T-helper 1 cell (primary cell): ENCODE results near the gene AGPAT2.
"Not testable (repeated sequence)": the region's sequence is repeated elsewhere in the genome, so short reads cannot be mapped to it uniquely, and the experiment has no call there.

Experiments used
- DNase-seq, 5 donors: peaks; one replicate each; pipeline ENCODE4 v3.0.0-alpha.2; 2012 to 2020

The AGPAT2 gene

DNA sequence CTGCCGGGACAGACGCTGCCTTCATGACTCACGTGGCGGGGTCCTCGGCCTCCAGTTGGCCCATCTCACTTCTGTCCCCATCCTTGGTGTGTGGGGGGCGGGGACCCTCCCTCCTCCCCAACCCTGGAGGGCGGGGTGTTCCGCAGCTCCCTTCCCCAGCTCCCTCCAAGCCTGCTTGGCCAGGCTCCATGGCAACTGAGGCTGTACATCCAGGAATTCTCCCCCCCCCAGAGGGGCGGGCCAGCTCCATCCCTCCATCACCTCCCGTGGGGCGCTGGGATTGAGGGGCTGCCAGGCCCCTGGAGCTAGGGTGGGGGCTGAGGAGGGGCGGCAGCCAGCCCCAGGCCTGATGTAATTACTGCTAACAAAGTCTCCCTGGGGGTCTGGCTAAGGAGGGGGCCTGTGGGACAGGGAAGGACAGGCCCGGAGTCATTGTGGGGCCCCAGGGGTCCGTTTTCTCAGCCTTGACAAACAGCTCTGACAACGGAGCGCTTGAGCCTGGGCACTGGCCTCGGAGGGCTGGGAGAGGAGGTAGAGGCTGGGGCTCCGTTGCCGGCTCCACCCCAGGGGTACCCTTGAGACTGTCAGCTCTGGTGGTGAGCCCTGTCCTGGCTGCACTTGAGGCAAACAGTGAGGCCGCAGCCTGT is 33.1 kb upstream of the AGPAT2 start:
- DNase-seq: no peak

DNA sequence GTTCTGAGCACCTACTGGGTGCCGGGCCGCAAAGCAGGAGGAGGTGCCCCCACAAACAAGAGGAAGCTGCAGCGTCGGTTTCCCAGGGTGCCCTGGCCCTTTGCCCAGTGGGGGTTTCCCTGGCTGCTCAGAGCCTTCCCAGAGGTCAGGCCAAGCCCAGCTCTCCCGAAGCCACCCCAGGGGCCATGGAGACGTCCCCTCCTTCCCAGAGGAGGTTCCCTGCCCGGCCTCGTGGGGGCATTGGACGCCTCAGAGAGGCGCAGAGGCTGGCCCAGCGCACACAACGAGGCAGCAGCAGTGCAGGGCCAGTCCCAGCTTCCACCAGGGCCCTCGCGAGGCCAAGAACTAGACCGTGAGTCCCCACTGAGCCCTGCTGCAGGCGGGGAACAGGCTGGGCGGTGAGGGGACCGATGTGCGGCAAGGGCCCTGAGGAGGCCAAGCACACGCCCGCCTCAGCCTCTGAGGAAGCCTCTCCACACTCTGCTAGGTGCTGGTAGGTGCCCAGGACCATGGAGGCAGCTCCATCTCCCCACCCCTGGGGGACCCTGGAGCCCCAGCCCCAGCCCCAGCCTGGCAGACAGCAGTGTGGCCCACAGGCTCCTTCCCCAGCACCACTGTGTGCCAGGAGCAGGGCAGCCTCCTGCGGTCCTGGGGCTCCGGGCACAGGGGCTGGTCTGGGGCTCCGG is 32.1 kb upstream of the AGPAT2 start:
- no peak for DNase-seq

DNA sequence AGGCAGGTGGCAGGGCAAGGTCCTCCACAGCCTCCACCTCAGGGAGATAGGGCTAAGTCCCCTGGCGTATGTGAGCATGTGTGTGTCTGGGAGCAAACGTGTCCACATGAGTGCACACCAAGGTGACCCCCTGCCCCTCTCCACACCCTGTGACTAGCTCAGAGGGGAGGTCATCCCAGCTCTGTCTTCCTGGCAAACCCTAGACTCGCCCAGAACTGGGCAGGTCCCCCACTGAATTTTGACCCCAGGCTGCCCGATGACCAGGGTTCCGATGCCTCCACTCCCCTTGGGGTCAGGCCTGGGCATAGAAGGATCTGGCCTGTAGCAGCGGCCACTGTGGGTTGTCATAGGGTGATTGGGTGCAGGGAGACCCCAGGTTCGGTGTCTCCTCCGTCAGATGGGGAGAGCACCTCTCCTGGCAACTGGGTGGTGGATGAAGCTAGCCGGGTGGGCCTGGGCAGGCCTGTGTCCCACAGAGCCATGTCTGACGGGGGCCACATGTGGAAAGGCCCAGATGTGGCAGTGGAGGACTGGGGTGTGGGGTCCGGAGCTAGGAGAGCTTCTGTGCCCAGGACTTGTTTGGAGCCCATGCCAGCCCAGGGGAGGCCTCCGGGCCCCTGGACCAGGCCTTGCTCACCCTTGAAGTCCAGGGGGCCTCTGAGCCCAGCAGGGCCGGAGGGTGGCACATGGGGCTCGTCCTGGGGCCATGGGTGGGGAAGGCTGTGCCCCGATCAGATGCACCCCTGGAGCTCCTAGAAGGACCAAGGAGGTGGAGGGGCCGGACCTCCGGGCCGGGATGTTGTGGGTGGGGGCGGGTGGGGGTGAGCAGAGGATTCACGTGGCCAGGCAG is 31.3 kb upstream of the AGPAT2 start:
- DNase-seq: no peak

DNA sequence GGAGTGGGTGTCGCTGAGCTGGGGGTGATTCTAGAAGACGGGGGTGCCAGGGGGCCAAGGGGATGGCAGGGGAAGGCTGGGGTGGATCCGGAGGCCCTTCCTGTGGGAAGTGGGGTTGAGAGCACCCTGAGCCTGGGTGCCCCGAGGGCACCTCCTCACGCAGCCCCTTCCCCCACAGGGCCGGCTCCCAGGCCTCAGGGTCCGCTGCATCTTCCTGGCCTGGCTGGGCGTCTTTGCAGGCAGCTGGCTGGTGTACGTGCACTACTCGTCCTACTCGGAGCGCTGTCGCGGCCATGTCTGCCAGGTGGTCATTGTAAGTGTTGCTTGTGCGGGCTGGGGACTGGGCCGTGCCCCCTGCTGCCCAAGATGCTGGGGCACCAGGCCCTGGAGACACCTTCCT is 30.1 kb upstream of the AGPAT2 start:
- DNase-seq: no peak

DNA sequence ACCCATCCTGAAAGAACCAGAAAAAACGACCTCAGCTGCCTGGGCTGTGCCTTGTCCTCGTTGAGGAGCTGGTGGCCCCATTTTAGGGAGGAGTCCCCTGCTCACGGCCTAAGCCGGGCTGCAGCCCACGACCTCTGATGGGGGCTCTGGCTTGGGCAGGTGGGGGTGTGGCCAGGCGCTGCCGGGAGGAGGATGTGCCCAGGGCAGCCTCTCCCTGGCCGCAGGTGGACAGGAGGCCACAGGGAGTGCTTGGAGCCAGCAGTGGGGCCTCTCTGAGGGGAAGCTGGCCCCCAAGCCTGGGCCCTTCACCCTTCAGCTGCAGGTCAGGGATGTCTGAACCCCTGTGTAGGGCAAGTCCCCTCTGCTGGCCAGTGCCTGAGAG is 27.6 kb upstream of the AGPAT2 start:
- DNase-seq: no peak

DNA sequence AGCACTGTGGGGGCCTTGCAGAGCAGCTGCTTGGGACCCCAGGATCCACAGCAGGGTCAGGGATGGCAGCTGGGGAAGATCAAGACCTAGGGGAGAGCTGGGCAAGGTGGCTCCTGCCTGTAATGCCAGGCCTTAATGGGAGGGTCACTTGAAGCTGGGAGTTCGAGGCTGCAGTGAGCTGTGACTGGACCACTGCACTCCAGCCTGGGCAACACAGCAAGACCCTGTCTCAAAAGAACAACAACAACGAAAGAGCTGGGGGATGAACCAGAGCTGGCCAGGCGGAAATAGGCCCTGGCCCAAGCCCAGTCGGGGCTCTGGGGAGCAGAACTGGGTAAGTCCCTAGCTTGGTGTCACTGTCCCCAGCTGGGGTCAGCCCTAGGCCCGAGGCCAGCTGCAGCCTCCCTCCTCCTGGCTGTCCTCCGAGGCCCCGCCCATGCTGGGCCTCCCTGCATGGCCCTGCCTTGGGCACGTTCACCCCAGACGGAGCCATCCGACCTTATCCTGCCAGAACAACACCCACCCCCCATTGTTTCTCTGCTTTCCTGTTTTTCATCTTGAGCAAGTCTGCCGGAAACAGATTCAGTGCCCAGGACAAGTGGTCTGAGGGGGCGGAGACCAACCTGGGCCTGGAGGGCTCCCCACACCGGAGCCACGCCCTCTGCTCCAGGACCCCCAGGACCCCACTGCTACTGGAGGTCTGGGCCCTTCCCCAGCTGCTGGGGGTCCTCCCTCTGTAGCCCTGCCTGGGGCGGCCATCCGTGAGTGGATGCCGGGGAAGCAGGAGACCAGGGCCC is 27.0 kb upstream of the AGPAT2 start:
- DNase-seq: no peak

DNA sequence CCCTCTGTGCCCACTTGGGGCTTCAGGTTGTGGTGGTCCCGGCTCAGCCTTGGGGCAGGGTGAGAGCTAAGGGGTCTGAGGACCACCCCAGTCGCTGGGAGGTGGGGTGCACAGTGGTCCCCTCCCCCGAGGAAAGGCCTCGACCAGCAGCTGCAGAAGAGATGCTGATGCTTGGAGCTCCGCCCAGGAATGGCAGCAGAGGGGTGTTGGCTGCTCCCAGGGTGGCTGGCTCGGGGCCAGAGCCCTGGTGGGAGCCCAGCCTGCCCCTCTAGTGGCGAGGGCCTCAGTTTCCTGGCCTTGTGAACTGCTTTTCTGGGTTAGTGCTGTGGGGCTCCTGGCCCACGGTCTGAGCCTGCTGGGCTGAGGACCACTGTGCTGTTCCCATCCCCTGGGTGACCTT is 26.3 kb upstream of the AGPAT2 start:
- DNase-seq: no peak

DNA sequence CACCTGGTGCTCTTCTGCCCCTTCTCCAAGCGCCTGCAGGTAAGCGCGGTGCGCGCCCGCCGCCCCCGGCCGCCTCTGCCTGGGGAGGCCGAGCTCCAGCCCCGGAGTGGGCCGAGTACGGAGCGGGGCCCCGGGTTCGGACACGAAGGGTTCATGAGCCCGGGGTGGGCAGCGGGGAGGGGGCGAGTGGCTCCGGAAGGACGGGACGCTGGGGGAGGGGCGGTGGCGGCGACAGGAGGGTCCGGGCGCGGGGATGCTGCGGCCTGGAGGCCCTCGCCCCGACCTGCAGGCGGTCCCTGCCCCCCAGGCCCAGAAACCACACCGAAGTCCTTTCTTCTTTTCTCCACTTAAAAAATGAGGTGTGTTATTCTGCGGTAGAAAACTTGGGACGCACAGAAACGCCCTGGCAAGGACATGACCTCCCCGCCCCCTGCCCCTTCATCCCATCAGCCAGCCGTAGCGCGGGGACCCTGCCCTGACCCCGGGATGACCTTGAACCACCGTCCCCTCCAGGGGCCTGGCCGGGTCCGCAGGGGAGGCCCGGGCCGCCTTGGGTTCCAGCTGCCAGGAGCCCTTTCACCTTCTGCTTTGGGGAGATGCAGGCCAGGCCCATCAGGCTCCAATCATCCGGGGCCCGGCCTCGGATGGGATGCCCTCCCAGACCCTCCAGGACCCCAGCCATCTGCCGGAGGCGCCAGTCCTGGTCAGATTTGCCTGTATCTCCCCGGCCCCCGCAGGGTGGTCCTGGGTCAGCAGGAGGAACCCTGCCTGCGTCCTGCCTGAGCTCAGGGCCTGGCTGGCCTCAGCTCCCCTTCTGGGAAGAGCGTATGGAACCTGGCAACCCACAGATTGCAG is 25.7 kb upstream of the AGPAT2 start:
- no peak for DNase-seq

DNA sequence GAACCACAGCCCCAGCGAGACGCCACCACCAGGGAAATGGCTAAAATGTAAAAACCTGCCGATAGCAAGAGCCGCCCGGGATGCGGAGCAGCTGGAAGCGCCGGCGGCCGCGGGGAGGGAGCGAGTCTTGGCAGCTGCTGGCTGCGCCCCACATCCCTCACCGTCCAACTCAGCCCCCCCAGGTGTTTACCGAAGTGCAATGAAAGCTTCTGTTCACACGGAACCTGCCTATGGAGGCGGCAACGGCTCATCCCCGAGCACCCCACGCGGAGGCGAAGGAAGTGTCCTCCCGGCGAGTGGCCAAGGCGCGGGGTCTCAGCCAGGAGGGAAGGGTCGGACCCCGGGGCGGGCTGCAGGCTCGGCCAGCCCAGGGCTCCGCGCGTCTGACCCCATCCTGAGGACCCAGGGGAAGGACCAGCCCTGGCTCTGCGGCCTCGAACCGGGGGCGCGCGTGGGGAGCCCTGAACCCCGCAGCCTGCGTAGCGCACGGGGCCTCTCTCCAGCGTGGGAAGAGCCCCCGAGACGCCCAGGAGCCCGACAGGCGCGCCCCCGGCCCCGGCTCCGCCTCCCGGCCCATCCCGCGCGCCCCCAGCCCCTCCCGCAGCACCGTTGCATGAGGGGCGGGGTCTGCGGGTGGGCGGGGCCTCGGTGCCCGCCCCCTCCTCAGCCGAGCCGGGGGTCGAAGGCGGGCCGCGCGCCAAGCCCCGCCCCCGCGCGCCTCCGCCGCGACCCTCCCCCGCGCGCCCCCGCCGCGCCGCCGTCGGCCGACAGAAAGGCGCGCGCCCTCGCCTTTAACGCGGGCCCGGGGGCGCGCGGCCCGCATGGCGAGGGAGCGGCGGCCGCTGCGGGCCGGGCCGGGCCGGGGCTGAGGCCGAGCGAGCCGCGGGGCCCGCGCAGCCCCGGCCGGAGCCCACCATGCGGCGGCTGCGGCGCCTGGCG is 24.8 kb upstream of the AGPAT2 start, which contains the start of gene DIPK1B:
Gene DIPK1B, plus strand, starts transcription at position 822 of the 939 bp plus-strand sequence. Its CDS starts 94 bp downstream, at position 916.
- DNase-seq: no peak

DNA sequence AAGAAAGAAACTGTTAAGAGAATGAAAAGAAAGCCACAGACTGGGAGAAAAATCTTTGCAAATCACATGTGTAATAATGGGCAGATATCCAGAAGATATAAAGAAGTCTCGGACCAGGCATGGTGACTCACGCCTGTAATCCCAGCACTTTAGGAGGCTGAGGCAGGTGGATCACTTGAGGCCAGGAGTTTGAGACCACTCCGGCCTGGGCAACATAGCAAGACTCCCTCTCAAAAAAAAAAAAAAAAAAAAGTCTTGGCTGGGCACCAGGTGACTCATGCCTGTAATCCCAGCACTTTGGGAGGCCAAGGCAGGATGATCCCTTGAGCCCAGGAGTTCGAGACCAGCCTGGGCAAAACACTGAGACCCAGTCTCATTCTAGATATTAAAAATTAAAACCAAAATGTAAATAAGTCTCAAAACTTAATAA is 24.0 kb upstream of the AGPAT2 start:
- DNase-seq: not testable (repeated sequence)

DNA sequence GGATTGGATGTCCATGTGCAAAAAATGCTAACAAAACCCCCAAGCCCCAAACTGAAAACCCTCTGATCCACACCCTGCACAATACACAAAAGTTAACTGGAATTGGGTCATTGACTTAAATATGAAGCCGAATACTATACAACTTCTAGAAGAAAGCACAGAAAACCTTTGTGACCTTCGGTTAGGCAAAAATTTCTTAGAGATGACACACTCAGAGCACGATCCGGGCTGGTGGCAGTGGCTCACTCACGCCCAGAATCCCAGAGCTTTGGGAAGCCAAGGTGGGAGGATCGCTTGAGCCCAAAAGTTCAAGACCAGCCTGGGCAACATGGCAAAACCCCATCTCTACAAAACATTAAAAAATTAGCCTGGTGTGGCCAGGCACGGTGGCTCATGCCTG is 23.3 kb upstream of the AGPAT2 start:
- no peak for DNase-seq

DNA sequence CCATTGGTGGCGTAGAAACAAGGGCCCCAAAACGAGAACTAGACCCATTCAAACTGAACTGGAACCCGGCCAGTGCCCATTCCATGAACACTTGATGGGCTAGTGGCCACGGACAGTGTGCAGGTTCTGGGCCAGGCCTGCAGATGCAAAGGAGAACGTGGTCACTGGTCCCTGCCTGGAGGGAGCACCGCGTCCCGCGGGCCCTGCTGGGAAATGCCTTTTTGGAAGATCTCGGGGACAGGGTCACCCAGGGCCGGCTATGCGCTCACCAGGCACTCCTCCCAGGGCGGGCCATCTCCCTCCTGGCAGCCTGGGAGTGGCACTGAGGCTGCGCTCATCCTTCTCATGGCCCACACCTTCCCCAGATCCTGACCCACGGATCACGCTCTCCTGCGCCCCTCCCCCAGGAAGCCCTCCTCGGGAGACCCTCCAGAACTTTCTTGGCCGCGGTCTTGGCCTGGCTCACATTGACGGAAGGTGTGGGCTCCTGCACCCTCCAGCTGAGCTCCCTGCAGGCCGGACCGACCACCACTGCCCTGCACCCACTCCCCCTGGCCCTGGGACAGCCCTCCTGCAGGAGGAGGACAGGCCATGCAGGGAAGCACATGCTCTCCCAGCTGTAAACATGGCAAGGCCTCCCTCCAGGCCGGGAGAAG is 22.3 kb upstream of the AGPAT2 start:
- DNase-seq: no peak

DNA sequence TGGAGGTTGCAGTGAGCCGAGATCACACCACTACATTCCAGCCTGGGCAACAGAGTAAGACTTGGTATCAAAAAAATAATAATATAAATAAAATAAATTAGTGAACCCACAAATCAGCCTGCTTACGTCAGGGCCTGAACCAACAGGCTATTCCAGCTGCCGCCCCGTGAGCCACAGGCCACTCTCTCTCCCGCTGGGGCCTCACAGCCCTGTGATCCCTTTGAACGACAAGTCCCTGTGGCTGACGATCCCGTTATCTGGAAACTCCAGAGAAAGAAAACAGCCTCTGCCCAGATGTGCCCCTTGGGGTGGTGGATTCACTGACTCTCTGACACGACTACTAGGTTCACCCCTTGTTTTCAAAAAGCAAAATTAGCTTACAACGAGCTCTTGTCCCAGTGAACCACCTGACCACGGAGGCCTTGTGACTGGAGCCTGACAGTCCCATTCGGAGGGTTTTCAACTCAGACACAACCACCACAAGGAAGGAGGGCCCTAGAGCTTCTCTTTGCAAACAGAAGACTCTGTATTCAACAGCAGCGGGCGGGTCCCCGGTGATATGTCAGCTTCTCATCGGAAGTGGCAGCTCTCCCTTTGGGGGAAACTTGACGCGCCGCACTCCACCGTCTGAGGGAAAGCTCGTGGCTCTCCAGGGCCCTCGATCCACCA is 20.7 kb upstream of the AGPAT2 start:
- DNase-seq: no peak

DNA sequence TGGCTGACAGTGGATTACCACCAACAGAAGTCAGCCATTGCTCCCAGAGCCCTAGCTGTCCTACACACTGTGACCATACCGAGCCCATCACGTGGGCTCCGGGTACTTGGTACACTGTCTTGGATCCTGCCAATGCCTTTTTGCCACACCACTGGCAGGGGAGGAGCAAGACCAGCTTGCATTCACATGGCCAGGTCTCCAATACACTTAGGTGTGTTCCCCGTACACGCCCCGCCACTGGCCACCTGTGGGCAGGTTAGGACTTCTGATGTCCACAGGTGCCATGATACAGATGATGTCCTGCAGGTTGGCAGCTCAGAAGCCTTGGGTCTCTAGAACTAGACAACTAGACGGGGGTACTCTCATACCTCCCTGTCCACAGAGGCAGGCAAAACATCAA is 19.8 kb upstream of the AGPAT2 start:
- DNase-seq: no peak

DNA sequence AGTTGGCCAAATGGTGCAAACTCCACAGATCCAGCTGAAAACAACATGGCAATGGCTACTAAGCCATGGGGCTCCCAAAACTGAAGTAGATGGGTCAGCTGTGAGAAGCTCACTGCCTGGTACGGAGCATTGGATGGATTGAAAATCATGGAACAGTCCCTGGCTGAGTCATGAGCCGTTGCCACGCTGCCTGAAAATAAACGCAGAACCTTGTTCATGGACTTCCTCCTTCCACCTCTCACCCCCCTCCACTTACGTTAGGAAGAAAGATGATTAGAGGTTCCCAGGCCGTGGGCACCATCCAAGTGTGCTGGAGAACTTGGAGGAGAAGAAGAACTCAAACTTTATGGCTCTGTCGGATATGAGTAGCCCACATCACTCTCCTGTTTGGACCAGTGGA is 18.3 kb upstream of the AGPAT2 start:
- DNase-seq: no peak

DNA sequence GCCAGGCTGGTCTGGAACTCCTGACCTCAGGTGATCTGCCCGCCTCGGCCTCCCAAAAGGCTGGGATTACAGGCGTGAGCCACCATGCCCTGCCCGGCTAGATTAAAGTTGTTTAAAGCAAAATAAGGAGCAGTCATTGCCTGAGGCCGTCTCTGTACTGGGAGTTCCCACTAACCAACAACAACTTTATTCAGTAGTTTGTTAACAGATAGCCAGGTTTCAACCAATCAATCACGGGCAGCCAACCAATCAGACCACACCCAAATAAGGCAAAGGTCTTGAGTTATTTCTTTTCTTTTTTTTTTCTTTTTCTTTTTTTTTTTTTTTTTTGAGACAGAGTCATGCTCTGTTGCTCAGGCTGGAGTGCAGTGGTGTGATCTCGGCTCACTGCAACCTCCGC is 17.5 kb upstream of the AGPAT2 start:
- DNase-seq: not testable (repeated sequence)

DNA sequence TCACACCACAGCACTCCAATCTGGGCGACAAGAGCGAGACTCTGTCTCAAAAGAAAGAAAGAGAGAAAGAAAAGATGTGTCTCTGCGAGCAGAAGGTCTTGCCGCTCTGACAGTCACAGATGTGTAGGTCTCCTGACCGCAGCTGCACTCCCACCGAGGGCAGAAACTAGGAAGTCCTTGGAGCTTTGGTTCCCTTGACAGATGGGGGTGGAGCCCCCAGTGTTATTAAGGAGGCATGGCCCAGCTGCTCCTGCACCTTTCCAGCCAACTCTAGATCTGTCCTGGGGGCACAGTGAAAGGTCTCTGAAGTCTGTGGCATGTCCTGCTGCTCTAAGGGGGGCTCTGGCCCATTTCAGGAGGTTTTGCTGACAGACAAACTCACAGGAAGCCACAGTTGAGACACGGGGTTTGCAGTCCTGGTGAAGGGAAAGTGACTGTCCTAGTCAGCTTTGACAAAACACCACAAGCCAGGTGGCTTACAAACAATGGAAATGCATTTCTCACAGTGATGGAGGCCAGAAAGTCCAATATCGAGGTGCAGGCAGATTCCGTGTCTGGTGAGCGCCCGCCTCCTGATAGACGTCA is 16.1 kb upstream of the AGPAT2 start:
- DNase-seq: no peak

DNA sequence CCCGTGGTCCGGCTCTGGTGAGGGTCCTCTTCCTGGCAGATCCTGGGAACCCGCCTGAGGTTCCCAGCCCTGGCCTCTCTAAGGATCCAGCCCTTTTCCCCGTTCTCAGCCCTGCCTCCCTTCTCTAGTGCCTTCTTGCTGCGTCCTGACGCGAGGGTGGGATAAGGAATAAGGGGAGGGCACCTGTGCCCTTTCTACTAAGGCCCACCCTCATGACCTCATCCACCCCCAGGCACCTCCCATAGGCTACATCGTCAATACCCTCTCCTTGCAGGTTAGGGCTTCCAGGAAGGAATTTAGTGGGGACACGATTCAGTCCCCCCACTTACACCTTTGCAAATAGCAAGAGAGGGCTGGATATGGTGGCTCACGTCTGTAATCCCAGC is 14.4 kb upstream of the AGPAT2 start:
- DNase-seq: no peak
